CD4-positive, alpha-beta T cell (primary cell): ENCODE data around the gene NUDT3. TPM values are rescaled to one million over a fixed set of nuclear protein-coding genes. Genes with fewer than 3 reads are reported as not detected.

Experiments
- ATAC-seq: fragments of 200-7000 bp; cut with Tn5 transposase; one replicate; pipeline ENCODE4 v1.10.0; 2022; ENCODE audit warnings: mild to moderate bottlenecking; ENCODE audit not compliant: poor library complexity
- CTCF ChIA-PET: fragments of 350-600 bp; sonication (Branson Sonifier 250); formaldehyde crosslinking; loops from one replicate; lab custom pipeline; 2021; ENCODE audit warnings: antibody characterized with exemption, inconsistent platforms; lab: Charles Lee
- POLR2A ChIA-PET: fragments of 350-600 bp; sonication (Branson Sonifier 250); formaldehyde crosslinking; loops from one replicate; lab custom pipeline; 2021; ENCODE audit warnings: antibody characterized with exemption, inconsistent platforms; lab: Charles Lee
- DNase-seq, 14 experiments: peaks; one replicate each; pipeline ENCODE4 v3.0.0-alpha.2; 2013 to 2020; ENCODE audit warnings: mixed read lengths in 2 of 14
- H3K27ac ChIP-seq, 2 donors: one replicate each; pipeline versions ENCODE4 v1.5.1 to v1.7.0; 2013; ENCODE audit warnings: low read length in 2 of 2, low read depth in 1 of 2, mild to moderate bottlenecking in 1 of 2
- H3K27me3 ChIP-seq, 2 experiments: 1 replicate in 1 of 2; 2 replicates in 1 of 2; pipeline versions ENCODE4 v1.6.1 to v1.7.0; 2013; ENCODE audit warnings: low read length in 2 of 2, control low read depth in 1 of 2, mild to moderate bottlenecking in 1 of 2, moderate library complexity in 1 of 2; ENCODE audit not compliant: insufficient read depth in 2 of 2, control insufficient read depth in 1 of 2
- H3K36me3 ChIP-seq: one replicate; pipeline ENCODE4 v1.6.1; 2013; ENCODE audit warnings: low read length, control low read depth; ENCODE audit not compliant: insufficient read depth
- H3K4me1 ChIP-seq: one replicate; pipeline ENCODE4 v1.6.1; 2013; ENCODE audit warnings: low read length, control low read depth; ENCODE audit not compliant: insufficient read depth
- H3K4me3 ChIP-seq: one replicate; pipeline ENCODE4 v1.5.1; 2013; ENCODE audit warnings: mild to moderate bottlenecking, low read length, moderate library complexity
- H3K9me3 ChIP-seq, 2 experiments: 1 replicate in 1 of 2; 2 replicates in 1 of 2; pipeline versions ENCODE4 v1.6.1 to v1.7.0; 2013; ENCODE audit warnings: low read length in 2 of 2, mild to moderate bottlenecking in 2 of 2, control low read depth in 1 of 2, moderate library complexity in 1 of 2; ENCODE audit not compliant: control insufficient read depth in 1 of 2, insufficient read depth in 1 of 2
- H3K27ac Mint-ChIP-seq: one replicate; pipeline ENCODE4 v1.8.0; 2020; ENCODE audit warnings: mixed read lengths
- H3K27me3 Mint-ChIP-seq: one replicate; pipeline ENCODE4 v1.8.0; 2021; ENCODE audit warnings: mixed read lengths
- H3K36me3 Mint-ChIP-seq: one replicate; pipeline ENCODE4 v1.8.0; 2021; ENCODE audit warnings: low read depth, mixed read lengths
- H3K4me1 Mint-ChIP-seq: one replicate; pipeline ENCODE4 v1.8.0; 2021; ENCODE audit warnings: low read depth, mixed read lengths
- H3K4me3 Mint-ChIP-seq: one replicate; pipeline ENCODE4 v1.8.0; 2020; ENCODE audit warnings: mild to moderate bottlenecking, mixed read lengths
- H3K9me3 Mint-ChIP-seq: one replicate; pipeline ENCODE4 v1.8.0; 2020; ENCODE audit warnings: mixed read lengths
- intact Hi-C, 2 experiments: fragments of 100-400 bp; cut with DNase I in 1 of 2; cut with micrococcal nuclease in 1 of 2; formaldehyde crosslinking; loops; one replicate each; pipeline versions ENCODE4 v1.15.1 to v1.9.0; 2023 to 2025; cut with DNase I, micrococcal nuclease
- total RNA-seq, 174 experiments: library from RNA in 2 of 174; stranded (reverse) in 2 of 174; gene quantifications; one replicate each; pipeline ENCODE4 v1.2.3 and lab custom pipeline; 2021 to 2026
- TF ChIP-seq, protein P1 (sequence below): fragments of 200-600 bp; IDR thresholded peaks from one replicate; pipeline ENCODE4 v1.8.0; 2022; ENCODE audit warnings: antibody characterized with exemption, mild to moderate bottlenecking

Gene NUDT3
- total RNA-seq, 2 experiments from 2014 or later = 14.8 to 15.0 TPM

DNA sequence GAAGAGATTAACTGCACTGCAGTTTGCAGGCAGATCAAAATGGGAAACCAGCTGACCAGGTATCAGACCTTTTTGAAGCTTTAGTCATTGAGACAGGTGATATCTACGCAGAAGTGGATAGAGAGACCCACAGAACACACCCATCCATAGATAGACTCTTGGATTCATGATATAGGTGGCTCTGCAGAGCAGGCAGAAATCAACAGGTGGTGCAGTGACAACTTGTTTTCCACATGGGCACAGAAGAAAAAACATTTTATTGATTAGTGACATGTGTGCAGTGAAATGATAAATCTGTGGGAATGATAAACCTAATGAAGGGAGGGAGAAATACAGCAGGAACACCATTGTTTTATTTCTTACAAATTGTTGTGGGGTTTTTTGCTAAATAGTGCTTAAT lies 45.2 kb downstream of the NUDT3 start:
- no peaks in the 10 kb centered on the region for H3K9me3 Mint-ChIP-seq
- TF ChIP-seq, protein P1, sequence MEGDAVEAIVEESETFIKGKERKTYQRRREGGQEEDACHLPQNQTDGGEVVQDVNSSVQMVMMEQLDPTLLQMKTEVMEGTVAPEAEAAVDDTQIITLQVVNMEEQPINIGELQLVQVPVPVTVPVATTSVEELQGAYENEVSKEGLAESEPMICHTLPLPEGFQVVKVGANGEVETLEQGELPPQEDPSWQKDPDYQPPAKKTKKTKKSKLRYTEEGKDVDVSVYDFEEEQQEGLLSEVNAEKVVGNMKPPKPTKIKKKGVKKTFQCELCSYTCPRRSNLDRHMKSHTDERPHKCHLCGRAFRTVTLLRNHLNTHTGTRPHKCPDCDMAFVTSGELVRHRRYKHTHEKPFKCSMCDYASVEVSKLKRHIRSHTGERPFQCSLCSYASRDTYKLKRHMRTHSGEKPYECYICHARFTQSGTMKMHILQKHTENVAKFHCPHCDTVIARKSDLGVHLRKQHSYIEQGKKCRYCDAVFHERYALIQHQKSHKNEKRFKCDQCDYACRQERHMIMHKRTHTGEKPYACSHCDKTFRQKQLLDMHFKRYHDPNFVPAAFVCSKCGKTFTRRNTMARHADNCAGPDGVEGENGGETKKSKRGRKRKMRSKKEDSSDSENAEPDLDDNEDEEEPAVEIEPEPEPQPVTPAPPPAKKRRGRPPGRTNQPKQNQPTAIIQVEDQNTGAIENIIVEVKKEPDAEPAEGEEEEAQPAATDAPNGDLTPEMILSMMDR = no peak
- Histone ChIP-seq H3K9me3 (no peaks in the 10 kb centered on the region), H3K4me3 (no peak overlapping the region), H3K36me3 (no peaks in the 10 kb centered on the region), H3K27me3 (no peaks in the 10 kb centered on the region), H3K4me1 (peaks cover 3% of the 10 kb centered on the region), H3K27ac (no peak overlapping the region)
- peaks cover 38% of the 10 kb centered on the region for H3K4me1 Mint-ChIP-seq
- ChIA-PET POLR2A (no interaction called here), CTCF (interaction anchor here (1.6 kb wide), 1 partner anchor 183 kb away, joined by 4 read pairs; no protein-coding TSS in a partner anchor)
- DNase-seq (no peak), ATAC-seq (no peak)
- H3K36me3 Mint-ChIP-seq = peaks cover 10% of the 10 kb centered on the region
- H3K4me3 Mint-ChIP-seq = no peak overlapping the region
- H3K27ac Mint-ChIP-seq = no peak overlapping the region
- intact Hi-C loops = no loop called here
- H3K27me3 Mint-ChIP-seq = no peaks in the 10 kb centered on the region

DNA sequence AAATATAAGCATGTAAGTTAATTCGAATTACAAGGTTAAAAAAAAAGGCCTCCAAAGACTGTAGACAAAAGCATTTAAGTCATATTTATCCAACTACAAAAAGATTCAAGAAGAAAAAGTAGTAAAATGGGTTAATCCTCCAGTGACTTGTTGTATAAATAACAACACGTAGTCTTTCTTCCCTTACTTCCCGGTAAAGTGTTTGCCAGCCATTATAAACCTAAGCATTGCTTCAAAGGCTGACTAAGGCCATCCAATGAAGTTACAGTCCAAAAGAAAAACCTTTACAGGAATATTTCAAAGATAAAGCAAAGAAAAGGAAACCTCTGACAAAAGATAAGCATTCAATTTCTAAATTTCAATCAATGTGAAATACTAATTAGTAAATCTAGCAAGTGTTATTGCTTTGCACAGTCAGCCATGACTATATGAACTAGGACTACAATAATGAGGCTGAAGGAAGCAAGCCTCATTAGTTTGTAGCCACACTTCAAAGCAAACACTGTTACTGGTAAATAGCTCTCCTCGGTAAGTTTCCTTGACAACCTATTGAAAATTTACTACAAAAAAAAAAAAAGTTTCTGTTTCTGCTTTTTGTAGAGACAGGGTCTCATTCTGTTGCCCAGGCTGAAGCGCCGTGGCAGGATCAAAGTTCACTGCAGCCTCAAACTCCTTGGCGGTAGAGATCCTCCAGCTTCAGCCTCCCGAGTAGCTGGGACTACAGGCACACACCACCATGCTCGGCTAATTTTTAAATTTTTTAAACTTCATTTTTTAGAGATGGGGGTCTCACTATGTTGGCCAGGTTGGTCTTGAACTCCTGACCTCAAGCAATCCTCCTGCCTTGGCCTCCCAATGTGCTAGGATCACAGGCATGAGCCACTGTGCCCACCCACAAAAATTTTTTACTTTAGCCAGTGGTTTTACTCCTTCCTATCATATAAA lies 46.0 kb downstream of the NUDT3 start:
- no peak overlapping the region for H3K4me3 Mint-ChIP-seq
- H3K9me3 Mint-ChIP-seq = no peaks in the 10 kb centered on the region
- Histone ChIP-seq H3K27ac (no peak overlapping the region), H3K9me3 (no peaks in the 10 kb centered on the region), H3K36me3 (no peaks in the 10 kb centered on the region), H3K4me3 (no peak overlapping the region), H3K27me3 (no peaks in the 10 kb centered on the region), H3K4me1 (peaks cover 3% of the 10 kb centered on the region)
- peaks cover 46% of the 10 kb centered on the region for H3K4me1 Mint-ChIP-seq
- POLR2A ChIA-PET = no interaction called here
- peaks cover 18% of the 10 kb centered on the region for H3K36me3 Mint-ChIP-seq
- DNase-seq = no peak
- no peaks in the 10 kb centered on the region for H3K27me3 Mint-ChIP-seq
- TF ChIP-seq, protein P1 = no peak
- intact Hi-C loops = no loop called here
- no peak overlapping the region for H3K27ac Mint-ChIP-seq
- ATAC-seq = no peak
- CTCF ChIA-PET = interaction anchor here (1.6 kb wide), 1 partner anchor 183 kb away, joined by 4 read pairs; no protein-coding TSS in a partner anchor

DNA sequence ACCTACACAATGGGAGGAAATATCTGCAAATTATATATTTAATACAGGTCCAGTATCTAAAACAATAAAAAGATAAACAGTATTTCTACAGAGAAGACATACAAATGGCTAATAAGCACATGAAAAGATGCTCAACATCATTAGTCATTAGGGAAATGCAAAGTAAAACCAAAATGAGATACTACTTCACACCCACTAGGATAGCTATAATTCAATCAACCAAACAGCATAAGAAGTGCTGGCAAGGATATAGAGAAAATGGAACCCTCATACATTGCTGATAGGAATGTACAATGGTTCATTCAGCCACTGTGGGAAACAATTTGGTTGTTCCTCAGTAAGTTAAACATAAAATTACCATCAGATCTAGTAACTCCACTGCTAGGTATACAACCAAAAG lies 48.7 kb downstream of the NUDT3 start:
- Histone ChIP-seq H3K4me1 (peaks cover 3% of the 10 kb centered on the region), H3K9me3 (no peaks in the 10 kb centered on the region), H3K4me3 (no peak overlapping the region), H3K27me3 (no peaks in the 10 kb centered on the region), H3K36me3 (peaks cover 12% of the 10 kb centered on the region), H3K27ac (no peak overlapping the region)
- H3K36me3 Mint-ChIP-seq = peaks cover 39% of the 10 kb centered on the region
- H3K4me1 Mint-ChIP-seq = peaks cover 57% of the 10 kb centered on the region
- no peaks in the 10 kb centered on the region for H3K9me3 Mint-ChIP-seq
- no peak overlapping the region for H3K27ac Mint-ChIP-seq
- intact Hi-C loops = no loop called here
- DNase-seq (no peak), ATAC-seq (no peak)
- ChIA-PET CTCF (no interaction called here), POLR2A (no interaction called here)
- no peaks in the 10 kb centered on the region for H3K27me3 Mint-ChIP-seq
- no peak overlapping the region for H3K4me3 Mint-ChIP-seq
- TF ChIP-seq, protein P1 = no peak
